ENCODE results near the gene PPFIBP2.

PPFIBP2 gene

DNA sequence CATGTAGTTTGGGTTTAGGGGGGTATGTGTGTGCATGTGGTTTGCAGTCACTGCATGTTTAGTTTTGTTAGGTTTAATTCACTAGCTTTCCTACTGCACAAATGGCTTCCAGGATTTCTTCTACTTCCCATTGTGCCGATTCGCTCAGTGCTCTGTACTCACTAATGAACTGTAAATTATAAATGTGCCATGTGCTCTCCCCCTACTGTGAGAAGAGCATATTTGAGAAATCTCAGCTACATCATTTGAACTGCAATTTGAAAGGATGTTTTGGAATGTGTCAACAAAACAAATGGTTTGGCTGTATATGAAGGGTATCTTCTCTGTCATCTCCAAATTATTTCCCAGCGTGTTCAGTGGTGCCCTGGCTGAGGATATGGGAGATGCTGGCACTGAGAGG, 131.4 kb downstream of the PPFIBP2 start:
- H3K36me3 ChIP-seq (ENCODE audit: low read depth), result no peaks in the 10 kb centered on the region
- no peak overlapping the region for H3K4me3 ChIP-seq (ENCODE audit: severe bottlenecking)
- H3K4me1 ChIP-seq (ENCODE audit: insufficient read depth, poor library complexity, severe bottlenecking), result no peaks in the 10 kb centered on the region
- TF ChIP-seq, protein P1, sequence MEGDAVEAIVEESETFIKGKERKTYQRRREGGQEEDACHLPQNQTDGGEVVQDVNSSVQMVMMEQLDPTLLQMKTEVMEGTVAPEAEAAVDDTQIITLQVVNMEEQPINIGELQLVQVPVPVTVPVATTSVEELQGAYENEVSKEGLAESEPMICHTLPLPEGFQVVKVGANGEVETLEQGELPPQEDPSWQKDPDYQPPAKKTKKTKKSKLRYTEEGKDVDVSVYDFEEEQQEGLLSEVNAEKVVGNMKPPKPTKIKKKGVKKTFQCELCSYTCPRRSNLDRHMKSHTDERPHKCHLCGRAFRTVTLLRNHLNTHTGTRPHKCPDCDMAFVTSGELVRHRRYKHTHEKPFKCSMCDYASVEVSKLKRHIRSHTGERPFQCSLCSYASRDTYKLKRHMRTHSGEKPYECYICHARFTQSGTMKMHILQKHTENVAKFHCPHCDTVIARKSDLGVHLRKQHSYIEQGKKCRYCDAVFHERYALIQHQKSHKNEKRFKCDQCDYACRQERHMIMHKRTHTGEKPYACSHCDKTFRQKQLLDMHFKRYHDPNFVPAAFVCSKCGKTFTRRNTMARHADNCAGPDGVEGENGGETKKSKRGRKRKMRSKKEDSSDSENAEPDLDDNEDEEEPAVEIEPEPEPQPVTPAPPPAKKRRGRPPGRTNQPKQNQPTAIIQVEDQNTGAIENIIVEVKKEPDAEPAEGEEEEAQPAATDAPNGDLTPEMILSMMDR (IDR thresholded peaks at IDR 0.05; ENCODE audit: poor library complexity, severe bottlenecking), result no peak
- DNase-seq (ENCODE audit: low spot score) (no peak), ATAC-seq (ENCODE audit: low read depth) (no peak)
- no peak overlapping the region for H3K27ac ChIP-seq (ENCODE audit: poor library complexity, severe bottlenecking)
- H3K27me3 ChIP-seq (ENCODE audit: insufficient read depth, poor library complexity, severe bottlenecking), result no peaks in the 10 kb centered on the region
- no peaks in the 10 kb centered on the region for H3K9me3 ChIP-seq (ENCODE audit: severe bottlenecking)

DNA sequence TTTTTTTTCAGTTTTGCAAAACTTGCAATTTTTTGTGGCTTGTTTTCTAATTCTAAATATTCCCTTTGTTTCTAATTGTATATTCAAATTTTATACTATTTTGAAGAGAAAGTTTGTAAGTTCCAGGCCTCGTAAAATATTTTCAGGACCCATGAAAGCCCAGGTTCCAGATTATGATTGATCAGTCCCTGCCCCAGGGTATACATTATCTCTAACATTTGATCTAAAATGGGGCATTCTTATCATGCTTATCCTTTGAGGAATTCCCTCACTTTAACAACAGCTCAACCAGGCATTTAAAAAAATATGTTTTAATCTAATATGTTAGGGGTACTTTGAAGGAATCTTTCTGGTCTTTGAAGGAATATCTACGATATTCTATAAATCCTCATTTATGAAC, 133.1 kb downstream of the PPFIBP2 start:
- no peaks in the 10 kb centered on the region for H3K27me3 ChIP-seq (ENCODE audit: insufficient read depth, poor library complexity, severe bottlenecking)

DNA sequence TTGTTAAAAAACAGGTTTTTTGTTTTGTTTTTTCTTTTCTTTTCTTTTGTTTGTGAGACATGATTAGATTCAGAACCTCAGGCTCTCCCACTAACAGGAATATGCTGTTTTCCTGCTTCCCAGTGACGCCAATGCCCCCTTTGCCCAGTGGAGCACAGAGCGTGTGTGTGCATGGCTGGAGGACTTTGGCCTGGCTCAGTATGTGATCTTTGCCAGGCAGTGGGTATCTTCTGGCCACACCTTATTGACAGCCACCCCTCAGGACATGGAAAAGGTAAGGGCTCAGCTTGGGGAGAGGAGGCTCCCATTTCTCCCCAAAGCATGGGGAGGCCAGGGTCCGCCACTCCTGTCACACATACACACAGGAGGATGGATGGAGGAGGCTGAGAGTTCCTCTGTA, 134.5 kb downstream of the PPFIBP2 start:
- TF ChIP-seq, protein P1 (IDR thresholded peaks at IDR 0.05; ENCODE audit: poor library complexity, severe bottlenecking), result no peak

More for the DNA sequence above, 133.1 kb downstream of the PPFIBP2 start:
- TF ChIP-seq, protein P1 (IDR thresholded peaks at IDR 0.05; ENCODE audit: poor library complexity, severe bottlenecking), result no peak
- Histone ChIP-seq H3K36me3 (ENCODE audit: low read depth) (no peaks in the 10 kb centered on the region), H3K4me3 (ENCODE audit: severe bottlenecking) (no peak overlapping the region), H3K4me1 (ENCODE audit: insufficient read depth, poor library complexity, severe bottlenecking) (no peaks in the 10 kb centered on the region), H3K9me3 (ENCODE audit: severe bottlenecking) (no peaks in the 10 kb centered on the region), H3K27ac (ENCODE audit: poor library complexity, severe bottlenecking) (no peak overlapping the region)
- ATAC-seq (ENCODE audit: low read depth) (no peak), DNase-seq (ENCODE audit: low spot score) (no peak)

DNA sequence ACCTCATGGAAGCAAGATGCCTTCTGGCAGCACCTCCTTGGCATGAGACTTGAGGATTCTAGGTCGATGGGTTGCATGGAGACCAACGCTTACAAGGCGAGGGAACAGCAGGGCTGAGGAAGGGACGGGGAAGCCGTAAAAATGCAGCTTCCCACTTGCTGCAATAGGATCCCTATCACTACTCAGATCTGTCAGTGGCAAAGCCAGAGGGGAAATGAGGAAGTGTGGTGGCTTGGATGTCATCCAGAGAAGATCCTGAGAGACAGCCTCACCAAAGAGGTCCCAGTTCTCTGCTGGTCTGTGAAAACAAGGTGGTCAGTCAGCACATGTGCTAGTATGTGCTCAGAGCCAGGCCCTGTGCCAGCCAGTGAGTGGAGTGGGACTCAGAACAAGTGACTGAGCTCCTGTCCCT, 137.3 kb downstream of the PPFIBP2 start:
- TF ChIP-seq, protein P1 (IDR thresholded peaks at IDR 0.05; ENCODE audit: poor library complexity, severe bottlenecking), result no peak

More for the DNA sequence above, 134.5 kb downstream of the PPFIBP2 start:
- no peak overlapping the region for H3K27ac ChIP-seq (ENCODE audit: poor library complexity, severe bottlenecking)
- no peaks in the 10 kb centered on the region for H3K4me1 ChIP-seq (ENCODE audit: insufficient read depth, poor library complexity, severe bottlenecking)
- no peaks in the 10 kb centered on the region for H3K9me3 ChIP-seq (ENCODE audit: severe bottlenecking)
- ATAC-seq (ENCODE audit: low read depth) (no peak), DNase-seq (ENCODE audit: low spot score) (no peak)
- H3K27me3 ChIP-seq (ENCODE audit: insufficient read depth, poor library complexity, severe bottlenecking), result no peaks in the 10 kb centered on the region
- no peaks in the 10 kb centered on the region for H3K36me3 ChIP-seq (ENCODE audit: low read depth)
- H3K4me3 ChIP-seq (ENCODE audit: severe bottlenecking), result no peak overlapping the region

DNA sequence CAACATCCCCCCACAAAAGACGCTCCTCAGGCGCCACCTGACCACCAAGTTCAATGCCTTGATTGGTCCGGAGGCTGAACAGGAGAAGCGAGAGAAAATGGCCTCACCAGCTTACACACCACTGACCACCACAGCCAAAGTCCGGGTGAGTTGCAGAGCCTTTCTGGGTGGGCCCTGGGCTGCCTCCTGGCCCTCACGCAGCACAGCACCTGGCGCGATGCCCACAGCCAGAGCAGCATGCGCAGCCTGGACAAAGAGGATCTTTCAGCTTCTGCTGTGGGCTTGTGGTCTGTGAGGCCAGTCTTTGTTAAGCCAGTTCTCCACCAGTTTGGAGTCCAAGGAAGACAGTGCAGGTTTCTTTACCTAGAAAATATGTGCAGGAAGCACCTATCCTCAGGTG, 137.9 kb downstream of the PPFIBP2 start:
- H3K27ac ChIP-seq (ENCODE audit: poor library complexity, severe bottlenecking), result no peak overlapping the region
- no peak for DNase-seq (ENCODE audit: low spot score)
- H3K9me3 ChIP-seq (ENCODE audit: severe bottlenecking), result no peaks in the 10 kb centered on the region
- no peaks in the 10 kb centered on the region for H3K4me1 ChIP-seq (ENCODE audit: insufficient read depth, poor library complexity, severe bottlenecking)
- H3K27me3 ChIP-seq (ENCODE audit: insufficient read depth, poor library complexity, severe bottlenecking), result no peaks in the 10 kb centered on the region
- TF ChIP-seq, protein P1 (IDR thresholded peaks at IDR 0.05; ENCODE audit: poor library complexity, severe bottlenecking), result no peak
- no peak overlapping the region for H3K4me3 ChIP-seq (ENCODE audit: severe bottlenecking)
- H3K36me3 ChIP-seq (ENCODE audit: low read depth), result no peaks in the 10 kb centered on the region
- ATAC-seq (ENCODE audit: low read depth), result no peak

More for the DNA sequence above, 137.3 kb downstream of the PPFIBP2 start:
- Histone ChIP-seq H3K27me3 (ENCODE audit: insufficient read depth, poor library complexity, severe bottlenecking) (no peaks in the 10 kb centered on the region), H3K4me1 (ENCODE audit: insufficient read depth, poor library complexity, severe bottlenecking) (no peaks in the 10 kb centered on the region), H3K36me3 (ENCODE audit: low read depth) (no peaks in the 10 kb centered on the region), H3K27ac (ENCODE audit: poor library complexity, severe bottlenecking) (no peak overlapping the region), H3K9me3 (ENCODE audit: severe bottlenecking) (no peaks in the 10 kb centered on the region), H3K4me3 (ENCODE audit: severe bottlenecking) (no peak overlapping the region)
- no peak for DNase-seq (ENCODE audit: low spot score)
- no peak for ATAC-seq (ENCODE audit: low read depth)

Measured in RWPE2 (cell line).